Measurements from ENCODE around the gene OCRL. TPM values are rescaled to one million over a fixed set of nuclear protein-coding genes. Genes with fewer than 3 reads are reported as not detected.

OCRL gene
- polyA plus RNA-seq, 1 of the 3 experiments (the other 2 are of a cell fraction): 18.6 TPM

DNA sequence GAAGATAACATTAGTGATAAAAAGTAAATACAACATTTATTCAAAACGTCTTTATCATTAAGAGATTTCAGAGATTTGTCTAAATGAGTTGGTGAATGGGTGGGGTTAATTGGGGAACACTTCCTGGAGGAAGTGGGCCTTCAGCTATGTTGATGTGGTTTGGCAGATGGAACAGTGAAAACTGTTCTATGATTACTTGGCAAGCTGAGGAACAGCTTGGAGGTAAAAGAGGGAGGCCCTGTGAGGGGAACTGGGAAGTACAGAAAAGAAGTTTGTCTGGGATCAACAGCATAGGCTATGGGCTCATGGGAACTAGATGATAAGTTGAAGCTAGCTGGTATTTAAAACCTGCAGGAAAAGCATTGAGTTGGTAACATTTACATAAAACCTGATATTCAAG lies 26.0 kb downstream of the OCRL start:
- WGBS (ENCODE audit: low lambda C conversion rate): 43% methylated on average over 1 of the region's 1 CpG
- Histone ChIP-seq H3K27me3 (ENCODE audit: insufficient read depth) (no peaks in the 10 kb centered on the region), H3K4me2 (no peak overlapping the region), H3K9me2 (no peaks in the 10 kb centered on the region), H3K27ac (ENCODE audit: low read depth in 2 of 2, low read length in 1 of 2) (no peak overlapping the region), H3F3A (replicated peaks; ENCODE audit: insufficient read depth) (no peaks in the 10 kb centered on the region), H3K9ac (no peak overlapping the region), H3K4me1 (ENCODE audit: control insufficient read depth in 1 of 2, insufficient read depth in 2 of 2, low read depth in 1 of 2, low read length in 1 of 2) (no peaks in the 10 kb centered on the region), H2AFZ (ENCODE audit: low read depth) (no peak overlapping the region), H3K36me3 (replicated peaks in 1 of 2; ENCODE audit: control insufficient read depth in 1 of 2, insufficient read depth in 2 of 2, low read length in 1 of 2) (peaks cover 57 to 74% of the 10 kb centered on the region in 2 experiments), H3K9me3 (no peaks in the 10 kb centered on the region), H3K4me3 (ENCODE audit: low read depth in 2 of 2, low read length in 1 of 2) (no peak overlapping the region), H3K79me2 (ENCODE audit: insufficient read depth) (no peaks in the 10 kb centered on the region), H4K20me1 (ENCODE audit: insufficient read depth) (no peaks in the 10 kb centered on the region)
- POLR2A ChIA-PET: no interaction called here
- DNase-seq: no peak
- CTCF ChIA-PET: no interaction called here
- no peak for TF ChIP-seq RFX5 (IDR thresholded peaks at IDR 0.05; ENCODE audit: low read length)
- TF ChIP-seq FOXM1 (IDR thresholded peaks at IDR 0.05; ENCODE audit: low read depth): no peak
- TF ChIP-seq JUND (IDR thresholded peaks at IDR 0.05): no peak
- no peak for TF ChIP-seq MEF2A (IDR thresholded peaks at IDR 0.05; ENCODE audit: borderline replicate concordance, low read depth)

DNA sequence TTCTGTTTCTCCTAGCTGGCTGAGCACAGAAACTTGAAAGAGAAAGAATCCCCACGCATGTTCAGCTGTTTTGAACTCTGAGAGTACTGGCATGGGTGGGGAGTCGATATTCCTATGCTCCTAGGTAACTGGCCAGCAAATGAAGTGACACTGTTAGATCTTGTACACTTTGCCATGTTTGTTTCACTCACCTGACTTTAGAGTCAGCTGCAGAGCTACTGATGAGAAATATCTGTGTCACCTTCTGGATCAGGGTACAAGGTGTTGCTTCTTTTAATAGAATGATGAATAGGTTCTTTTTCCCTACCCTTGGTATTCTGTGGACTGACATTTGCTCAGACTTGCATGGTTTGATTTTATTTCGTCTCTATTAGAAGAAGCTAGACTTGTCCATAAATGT lies 28.3 kb downstream of the OCRL start:
- no peaks in the 10 kb centered on the region for H3K9me3 ChIP-seq
- no peaks in the 10 kb centered on the region for H3K9me2 ChIP-seq
- no peaks in the 10 kb centered on the region for H4K20me1 ChIP-seq (ENCODE audit: insufficient read depth)
- 88% methylated on average over 3 of the region's 3 CpGs for WGBS (ENCODE audit: low lambda C conversion rate)
- no peaks in the 10 kb centered on the region for H3F3A ChIP-seq (replicated peaks; ENCODE audit: insufficient read depth)
- no peak overlapping the region for H3K9ac ChIP-seq
- H3K4me3 ChIP-seq (ENCODE audit: low read depth in 2 of 2, low read length in 1 of 2): no peak overlapping the region
- no peaks in the 10 kb centered on the region for H3K79me2 ChIP-seq (ENCODE audit: insufficient read depth)
- no peak overlapping the region for H3K27ac ChIP-seq (ENCODE audit: low read depth in 2 of 2, low read length in 1 of 2)
- no peak overlapping the region for H3K4me2 ChIP-seq
- ChIA-PET CTCF (interaction anchor here (2.5 kb wide), 1 partner anchor 33 kb away, joined by 7 read pairs; no protein-coding TSS in a partner anchor), POLR2A (interaction anchor here (0.6 kb wide), 1 partner anchor 20 kb away, joined by 3 read pairs; no protein-coding TSS in a partner anchor)
- peaks cover 37 to 59% of the 10 kb centered on the region in 2 experiments for H3K36me3 ChIP-seq (replicated peaks in 1 of 2; ENCODE audit: control insufficient read depth in 1 of 2, insufficient read depth in 2 of 2, low read length in 1 of 2)
- no peaks in the 10 kb centered on the region for H3K4me1 ChIP-seq (ENCODE audit: control insufficient read depth in 1 of 2, insufficient read depth in 2 of 2, low read depth in 1 of 2, low read length in 1 of 2)
- no peak overlapping the region for H2AFZ ChIP-seq (ENCODE audit: low read depth)
- DNase-seq: no peak
- no peaks in the 10 kb centered on the region for H3K27me3 ChIP-seq (ENCODE audit: insufficient read depth)
- TF ChIP-seq RCOR1 (IDR thresholded peaks at IDR 0.05; ENCODE audit: low read length) (no peak), GABPA (IDR thresholded peaks at IDR 0.05; ENCODE audit: low read depth) (no peak), EP300 (IDR thresholded peaks at IDR 0.05; ENCODE audit: borderline replicate concordance in 1 of 2, low read depth in 1 of 2, low read length in 1 of 2) (no peak), SMC3 (IDR thresholded peaks at IDR 0.05; ENCODE audit: low read depth, low read length) (no peak), FOSL2 (IDR thresholded peaks at IDR 0.05; ENCODE audit: borderline replicate concordance, low read depth) (no peak), GATA2 (CRISPR knock-in tag; IDR thresholded peaks at IDR 0.05) (no peak), YY1 (IDR thresholded peaks at IDR 0.05; ENCODE audit: low read depth) (no peak), SIN3A (IDR thresholded peaks at IDR 0.05; ENCODE audit: borderline replicate concordance, low read depth, low read length) (no peak), FOXJ3 (CRISPR knock-in tag; IDR thresholded peaks at IDR 0.05) (no peak), TEAD4 (IDR thresholded peaks at IDR 0.05; ENCODE audit: borderline replicate concordance, insufficient read depth) (no peak), RAD21 (IDR thresholded peaks at IDR 0.05; ENCODE audit: low read length) (no peak)
- TF ChIP-seq, protein P1, sequence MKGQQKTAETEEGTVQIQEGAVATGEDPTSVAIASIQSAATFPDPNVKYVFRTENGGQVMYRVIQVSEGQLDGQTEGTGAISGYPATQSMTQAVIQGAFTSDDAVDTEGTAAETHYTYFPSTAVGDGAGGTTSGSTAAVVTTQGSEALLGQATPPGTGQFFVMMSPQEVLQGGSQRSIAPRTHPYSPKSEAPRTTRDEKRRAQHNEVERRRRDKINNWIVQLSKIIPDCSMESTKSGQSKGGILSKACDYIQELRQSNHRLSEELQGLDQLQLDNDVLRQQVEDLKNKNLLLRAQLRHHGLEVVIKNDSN (IDR thresholded peaks at IDR 0.05; ENCODE audit: borderline replicate concordance, low read depth): no peak
- TF ChIP-seq, protein P2, sequence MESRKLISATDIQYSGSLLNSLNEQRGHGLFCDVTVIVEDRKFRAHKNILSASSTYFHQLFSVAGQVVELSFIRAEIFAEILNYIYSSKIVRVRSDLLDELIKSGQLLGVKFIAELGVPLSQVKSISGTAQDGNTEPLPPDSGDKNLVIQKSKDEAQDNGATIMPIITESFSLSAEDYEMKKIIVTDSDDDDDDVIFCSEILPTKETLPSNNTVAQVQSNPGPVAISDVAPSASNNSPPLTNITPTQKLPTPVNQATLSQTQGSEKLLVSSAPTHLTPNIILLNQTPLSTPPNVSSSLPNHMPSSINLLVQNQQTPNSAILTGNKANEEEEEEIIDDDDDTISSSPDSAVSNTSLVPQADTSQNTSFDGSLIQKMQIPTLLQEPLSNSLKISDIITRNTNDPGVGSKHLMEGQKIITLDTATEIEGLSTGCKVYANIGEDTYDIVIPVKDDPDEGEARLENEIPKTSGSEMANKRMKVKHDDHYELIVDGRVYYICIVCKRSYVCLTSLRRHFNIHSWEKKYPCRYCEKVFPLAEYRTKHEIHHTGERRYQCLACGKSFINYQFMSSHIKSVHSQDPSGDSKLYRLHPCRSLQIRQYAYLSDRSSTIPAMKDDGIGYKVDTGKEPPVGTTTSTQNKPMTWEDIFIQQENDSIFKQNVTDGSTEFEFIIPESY (IDR thresholded peaks at IDR 0.05; ENCODE audit: borderline replicate concordance, low read depth): no peak
- TF ChIP-seq, protein P3, sequence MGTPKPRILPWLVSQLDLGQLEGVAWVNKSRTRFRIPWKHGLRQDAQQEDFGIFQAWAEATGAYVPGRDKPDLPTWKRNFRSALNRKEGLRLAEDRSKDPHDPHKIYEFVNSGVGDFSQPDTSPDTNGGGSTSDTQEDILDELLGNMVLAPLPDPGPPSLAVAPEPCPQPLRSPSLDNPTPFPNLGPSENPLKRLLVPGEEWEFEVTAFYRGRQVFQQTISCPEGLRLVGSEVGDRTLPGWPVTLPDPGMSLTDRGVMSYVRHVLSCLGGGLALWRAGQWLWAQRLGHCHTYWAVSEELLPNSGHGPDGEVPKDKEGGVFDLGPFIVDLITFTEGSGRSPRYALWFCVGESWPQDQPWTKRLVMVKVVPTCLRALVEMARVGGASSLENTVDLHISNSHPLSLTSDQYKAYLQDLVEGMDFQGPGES (IDR thresholded peaks at IDR 0.05; ENCODE audit: low read depth, low read length): no peak

Measured in SK-N-SH (cell line).